CD4-positive, alpha-beta T cell treated with Interleukin-6 at 100 ng/mL for 8 hours (primary cell): ENCODE data around the gene DRG1.
"Not testable (repeated sequence)": the region's sequence is repeated elsewhere in the genome, so short reads cannot be mapped to it uniquely, and the experiment has no call there.

ENCODE experiments used
- DNase-seq: peaks from one replicate; pipeline ENCODE4 v3.0.0-alpha.2; 2020; ENCODE audit warnings: mixed read lengths, low spot score

The DRG1 gene, protein sequence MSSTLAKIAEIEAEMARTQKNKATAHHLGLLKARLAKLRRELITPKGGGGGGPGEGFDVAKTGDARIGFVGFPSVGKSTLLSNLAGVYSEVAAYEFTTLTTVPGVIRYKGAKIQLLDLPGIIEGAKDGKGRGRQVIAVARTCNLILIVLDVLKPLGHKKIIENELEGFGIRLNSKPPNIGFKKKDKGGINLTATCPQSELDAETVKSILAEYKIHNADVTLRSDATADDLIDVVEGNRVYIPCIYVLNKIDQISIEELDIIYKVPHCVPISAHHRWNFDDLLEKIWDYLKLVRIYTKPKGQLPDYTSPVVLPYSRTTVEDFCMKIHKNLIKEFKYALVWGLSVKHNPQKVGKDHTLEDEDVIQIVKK

GRCh38 chr22:31399211-31400022 is at the start of gene DRG1:
Gene DRG1 (plus strand): TSS chr22:31399604. CDS start chr22:31399684, 80 bp downstream.
- DNase-seq = peak; percentile 95

DNA sequence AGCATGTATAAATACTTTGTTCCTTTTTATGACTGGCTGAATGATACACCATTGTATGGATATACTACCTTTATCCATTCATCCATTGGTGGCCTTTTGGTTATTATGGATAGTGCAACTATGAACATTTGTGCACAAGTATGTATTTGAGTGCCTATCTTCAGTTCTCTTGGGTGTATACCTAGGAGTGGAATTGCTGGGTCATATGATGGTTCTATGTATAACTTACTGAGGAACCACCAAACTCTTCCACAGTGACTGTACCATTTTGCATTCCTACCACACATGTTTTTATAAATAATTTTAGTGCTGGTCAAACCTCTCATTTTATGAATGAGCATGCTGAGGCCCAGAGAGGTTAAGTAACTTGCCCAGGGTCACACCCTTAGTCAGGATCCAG is 49.4 kb upstream of the DRG1 start:
- no peak for DNase-seq

GRCh38 chr22:31350410-31350863 is 49.0 kb upstream of the DRG1 start:
- no peak for DNase-seq

- no peak for DNase-seq
These were observed 44.9 kb upstream of the DRG1 start for GRCh38 chr22:31354515-31354914.

DNA sequence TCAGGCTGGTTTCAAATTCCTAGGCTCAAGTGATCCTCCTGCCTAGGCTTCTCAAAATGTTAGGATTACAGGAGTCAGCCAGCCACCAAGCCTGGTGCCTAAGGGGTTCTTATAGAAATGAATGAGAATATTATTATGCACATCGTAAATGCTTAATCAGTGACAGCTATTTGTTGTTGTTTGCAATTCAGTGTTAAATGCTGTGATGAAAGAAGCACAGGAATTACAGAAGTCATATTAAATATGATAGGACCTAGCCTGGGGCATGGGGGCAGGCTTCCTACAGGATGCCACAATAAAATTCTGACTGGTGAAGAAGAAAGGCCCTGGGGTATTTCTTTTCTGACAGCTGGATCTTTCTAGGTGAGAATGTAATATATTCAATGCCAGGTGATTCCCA is 39.4 kb upstream of the DRG1 start:
- no peak for DNase-seq

DNA sequence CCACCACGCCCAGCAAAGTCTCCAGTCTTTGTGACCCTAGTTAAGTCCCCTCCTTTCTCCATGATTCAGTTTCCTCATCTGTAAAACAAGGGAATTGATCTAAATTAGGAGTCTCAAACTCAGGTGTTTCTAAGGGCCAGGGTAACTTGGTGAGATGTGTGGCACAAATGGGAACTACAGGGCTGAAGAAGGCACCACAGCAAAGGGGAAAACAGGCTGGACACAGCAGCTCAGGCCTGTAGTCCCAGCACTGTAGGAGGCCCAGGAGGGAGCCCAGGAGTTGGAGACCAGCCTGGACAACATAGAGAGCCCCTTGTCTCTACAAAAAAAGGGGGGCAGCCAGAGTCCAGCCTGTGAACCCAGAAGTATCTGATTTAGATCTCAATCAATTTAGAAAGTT is 37.7 kb upstream of the DRG1 start:
- DNase-seq = no peak

GRCh38 chr22:31363885-31364465 is 35.4 kb upstream of the DRG1 start:
- no peak for DNase-seq

DNA sequence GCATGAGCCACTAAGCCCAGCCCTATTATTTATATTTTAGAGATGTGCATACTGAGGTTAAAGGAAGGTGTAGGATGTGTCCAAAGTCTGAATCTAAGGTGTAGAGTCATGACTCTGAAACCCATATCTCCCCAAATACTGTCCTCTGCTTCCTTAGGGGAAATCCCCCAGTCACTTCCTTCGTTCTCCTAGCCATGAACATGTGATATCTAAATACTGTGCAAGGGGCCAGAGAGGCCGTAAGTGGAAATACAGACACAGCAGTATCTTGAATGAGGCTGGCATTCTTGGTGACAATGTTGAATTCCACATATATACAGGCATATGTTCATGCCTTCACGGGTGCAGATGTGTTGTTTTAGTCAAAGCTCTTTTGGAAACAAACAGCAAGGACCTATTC is 32.0 kb upstream of the DRG1 start:
- DNase-seq = no peak

GRCh38 chr22:31377612-31378011 is 21.8 kb upstream of the DRG1 start:
- DNase-seq = no peak

DNA sequence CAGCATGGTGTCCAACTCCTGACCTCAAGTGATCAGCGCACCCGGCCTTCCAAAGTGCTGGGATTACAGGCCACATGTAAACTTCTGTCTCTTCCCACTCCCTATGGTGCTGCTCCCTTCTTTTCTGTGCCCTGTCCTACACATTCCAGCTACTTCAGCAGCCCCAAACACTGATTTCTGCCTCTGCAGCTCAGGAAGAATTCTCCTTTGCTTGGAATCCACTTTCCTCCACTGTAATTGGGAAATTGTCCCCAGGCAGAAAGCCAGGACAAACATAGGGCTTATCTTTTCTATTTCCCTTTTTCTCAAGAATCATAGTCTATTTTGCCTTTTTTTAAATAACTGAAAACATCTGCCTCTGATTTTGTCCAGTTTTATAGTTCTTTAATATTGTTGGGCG is 21.3 kb upstream of the DRG1 start:
- no peak for DNase-seq

DNA sequence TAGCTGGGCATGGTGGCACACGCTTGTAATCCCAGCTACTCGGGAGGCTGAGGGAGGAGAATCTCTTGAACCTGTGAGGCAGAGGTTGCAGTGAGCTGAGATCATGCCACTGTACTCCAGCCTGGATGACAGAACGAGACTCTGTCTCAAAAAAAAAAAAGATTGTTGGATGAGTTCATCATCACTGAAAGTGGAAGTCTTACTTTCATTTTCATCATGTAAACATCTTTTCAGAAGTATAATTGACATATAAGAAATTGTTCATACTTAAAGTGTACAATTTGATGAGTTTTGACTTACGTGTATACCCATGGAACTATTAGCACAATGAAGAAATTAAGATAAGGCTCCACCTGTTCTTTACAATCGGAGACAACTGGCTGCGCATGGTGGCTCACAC is 20.8 kb upstream of the DRG1 start:
- DNase-seq = not testable (repeated sequence)

DNA sequence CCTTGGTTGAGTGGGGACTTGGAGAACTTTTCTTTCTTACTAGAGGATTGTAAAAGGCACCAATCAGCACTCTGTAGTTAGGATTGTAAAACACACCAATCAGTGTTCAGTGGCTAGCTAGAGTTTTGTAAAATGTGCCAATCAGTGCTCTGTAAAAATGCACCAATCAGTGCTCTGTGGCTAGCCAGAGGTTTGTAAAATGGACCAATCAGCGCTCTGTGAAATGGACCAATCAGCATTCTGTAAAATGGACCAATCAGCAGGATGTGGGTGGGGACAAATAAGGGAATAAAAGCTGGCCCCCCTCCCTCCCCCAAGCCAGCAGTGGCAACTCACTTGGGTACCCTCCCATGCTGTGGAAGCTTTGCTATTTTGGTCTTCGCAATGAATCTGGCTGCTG is 5.5 kb upstream of the DRG1 start:
- DNase-seq = no peak

- DNase-seq = no peak
These were observed 5.1 kb upstream of the DRG1 start for GRCh38 chr22:31394326-31394725.

- DNase-seq = no peak
These were observed 1.2 kb upstream of the DRG1 start for GRCh38 chr22:31398231-31398630.

GRCh38 chr22:31400023-31400397 is 606 bp downstream of the DRG1 start:
- DNase-seq = no peak

GRCh38 chr22:31402350-31402749 is 2.9 kb downstream of the DRG1 start:
- not testable (repeated sequence) for DNase-seq

DNA sequence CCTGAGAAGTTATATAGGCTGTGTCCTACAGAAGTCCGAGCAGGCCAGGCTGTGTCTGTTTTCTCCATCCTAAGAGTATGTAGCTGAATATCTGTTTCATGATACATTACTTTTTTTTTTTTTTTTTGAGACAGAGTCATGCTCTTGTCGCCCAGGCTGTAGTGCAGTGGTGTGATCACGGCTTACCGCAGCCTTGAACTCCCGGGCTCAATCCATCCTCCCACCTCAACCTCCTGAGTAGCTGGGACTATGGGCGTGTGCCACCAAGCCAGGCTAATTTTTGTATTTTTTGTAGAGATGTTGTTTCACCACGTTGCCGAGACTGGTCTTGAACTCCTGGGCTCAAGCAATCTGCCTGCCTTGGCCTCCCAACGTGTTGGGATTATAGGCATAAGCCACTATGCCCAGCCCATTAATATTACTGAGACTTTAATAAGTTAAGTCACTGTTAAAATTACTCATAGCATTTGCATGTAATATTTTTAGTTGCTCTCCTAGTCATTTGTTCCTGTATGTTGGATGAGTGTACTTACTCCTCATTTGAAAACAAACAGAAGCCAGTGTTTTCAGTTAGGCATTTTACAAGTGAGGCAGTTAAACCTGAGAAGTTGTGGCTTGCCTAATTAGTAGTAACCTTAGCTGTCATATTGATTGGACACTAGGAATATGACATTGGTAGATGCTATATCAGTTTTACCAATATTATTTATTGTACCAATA is 26.1 kb downstream of the DRG1 start:
- no peak for DNase-seq

DNA sequence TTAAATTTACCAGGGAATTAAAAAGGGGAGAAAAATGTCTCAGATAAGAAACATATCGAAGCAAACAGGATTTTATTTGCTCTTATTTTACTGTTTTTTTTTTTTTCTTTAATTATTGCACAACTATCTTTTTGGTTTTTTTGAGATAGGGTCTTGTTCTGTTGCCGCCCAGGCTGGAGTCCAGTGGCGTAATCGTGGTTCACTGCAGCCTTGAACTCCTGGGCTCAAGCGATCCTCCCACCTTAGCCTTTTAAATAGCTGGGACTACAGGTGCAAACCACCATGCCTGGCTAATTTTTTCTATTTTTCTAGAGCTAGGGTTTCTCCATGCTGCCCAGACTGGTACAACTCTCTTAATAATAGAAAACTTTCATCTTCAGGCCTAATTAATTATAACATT is 32.5 kb downstream of the DRG1 start:
- no peak for DNase-seq

DNA sequence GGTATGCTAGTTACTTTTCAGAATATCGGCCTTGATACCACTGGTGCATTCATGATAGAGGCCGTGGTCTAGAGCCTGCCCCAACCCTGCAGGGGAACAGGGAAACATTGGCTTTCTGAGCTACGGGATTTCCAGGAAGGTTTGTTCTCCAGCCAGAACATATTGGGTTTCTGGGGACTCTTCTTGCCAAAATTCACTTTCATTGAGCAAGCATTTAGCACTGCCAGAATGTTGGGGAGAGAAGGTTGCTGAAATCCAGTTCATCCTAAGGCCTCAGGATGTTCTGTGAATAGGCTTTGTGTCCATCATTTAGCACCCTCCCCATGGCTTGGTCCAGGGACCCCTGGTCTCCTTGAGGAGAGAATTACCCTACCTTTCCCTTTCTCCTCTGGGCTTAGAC is 36.7 kb downstream of the DRG1 start:
- no peak for DNase-seq

GRCh38 chr22:31439808-31440207 is 40.4 kb downstream of the DRG1 start:
- DNase-seq = no peak

DNA sequence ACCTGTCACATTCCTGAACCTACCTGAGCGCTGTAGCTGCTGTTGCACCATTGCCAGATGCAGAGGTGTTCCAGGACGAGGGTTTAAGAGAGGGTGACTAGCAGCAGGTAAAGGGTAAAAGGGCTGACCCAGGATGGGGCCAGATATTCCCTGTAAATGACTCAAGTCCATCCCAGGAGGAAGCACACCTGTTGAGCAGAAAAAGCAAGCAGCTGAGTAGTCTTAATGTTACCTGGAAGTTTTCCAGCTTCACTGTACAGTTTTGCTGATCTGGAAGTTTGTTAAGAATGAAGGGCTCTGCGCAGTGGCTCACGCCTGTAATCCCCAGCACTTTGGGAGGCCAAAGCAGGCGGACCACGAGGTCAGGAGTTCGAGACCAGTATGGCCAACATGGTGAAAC is 41.3 kb downstream of the DRG1 start:
- no peak for DNase-seq

DNA sequence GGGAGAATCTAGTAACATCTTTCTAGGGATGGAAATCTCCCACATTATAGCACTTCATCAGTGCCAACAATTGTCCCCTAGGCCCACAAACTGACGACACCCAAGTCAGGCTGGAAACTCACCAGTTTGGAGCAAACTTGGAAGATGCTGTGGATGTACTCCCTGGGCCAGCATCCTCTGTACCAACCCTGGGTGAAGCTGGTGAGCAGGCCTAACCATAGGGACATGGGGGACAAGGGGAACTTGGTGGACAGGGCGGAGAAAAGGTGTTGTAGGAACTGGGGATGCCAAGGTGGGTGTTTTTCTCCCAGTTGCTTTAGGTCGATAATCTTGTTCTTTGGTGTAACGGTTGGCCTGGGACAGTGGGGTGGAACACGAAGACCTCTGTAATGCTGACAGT is 42.2 kb downstream of the DRG1 start:
- DNase-seq = no peak
